K562 (cell line): ENCODE measurements around the gene SNRNP200. TPM values are rescaled to one million over a fixed set of nuclear protein-coding genes. Genes with fewer than 3 reads are reported as not detected.

Source experiments
- ADNP ChIP-seq: fragments of 200-800 bp; sonication (Bioruptor generic); IDR thresholded peaks from 2 replicates; pipeline ENCODE4 v1.6.1; 2016; ENCODE audit warnings: missing genetic modification characterization, missing compliant biosample characterization
- BRD4 ChIP-seq: fragments of 200-600 bp; sonication (generic); IDR thresholded peaks from 2 replicates; pipeline ENCODE4 v1.6.1; 2017; ENCODE audit warnings: inconsistent platforms
- CHCHD3 ChIP-seq: fragments of 250-450 bp; sonication (Bioruptor Pico); IDR thresholded peaks from 2 replicates; pipeline ENCODE4 v2.1.2; 2022; ENCODE audit warnings: mild to moderate bottlenecking
- ESRRB ChIP-seq: fragments of 250-450 bp; sonication (Bioruptor Pico); IDR thresholded peaks from 2 replicates; pipeline ENCODE4 v1.5.0; 2020; ENCODE audit warnings: mild to moderate bottlenecking, moderate library complexity, borderline replicate concordance
- FOSL1 ChIP-seq: fragments of 200-800 bp; sonication (Bioruptor generic); conservative IDR thresholded peaks from 2 replicates; pipeline ENCODE4 v1.6.1; 2016; ENCODE audit warnings: missing genetic modification characterization, missing compliant biosample characterization
- KLF13 ChIP-seq: fragments of 450-650 bp; IDR thresholded peaks from 2 replicates; pipeline ENCODE4 v1.6.1; 2016; ENCODE audit warnings: missing genetic modification characterization, low read depth, mild to moderate bottlenecking, missing compliant biosample characterization, moderate library complexity, borderline replicate concordance
- MAX ChIP-seq: sonication (generic); formaldehyde crosslinking; IDR thresholded peaks from 2 replicates; pipeline ENCODE4 v1.9.0; 2022; ENCODE audit warnings: mild to moderate bottlenecking, missing genetic modification reagents
- MTF1 ChIP-seq: fragments of 250-450 bp; sonication (Bioruptor Pico); IDR thresholded peaks from 2 replicates; pipeline ENCODE4 v1.9.0; 2021; ENCODE audit warnings: moderate library complexity, mild to moderate bottlenecking, inconsistent platforms, borderline replicate concordance
- NCOR1 ChIP-seq: fragments of 450-650 bp; IDR thresholded peaks from 2 replicates; pipeline ENCODE4 v1.6.1; 2016; ENCODE audit warnings: mild to moderate bottlenecking, moderate library complexity
- PHB ChIP-seq: fragments of 250-450 bp; sonication (Bioruptor Pico); IDR thresholded peaks from 2 replicates; pipeline ENCODE4 v1.5.0; 2021
- PHTF2 ChIP-seq: fragments of 250-450 bp; sonication (Bioruptor Pico); IDR thresholded peaks from 2 replicates; pipeline ENCODE4 v1.5.0; 2021; ENCODE audit warnings: mild to moderate bottlenecking
- PML ChIP-seq: IDR thresholded peaks from 2 replicates; pipeline ENCODE4 v1.6.1; 2012; ENCODE audit warnings: low read length, inconsistent platforms
- PYGO2 ChIP-seq: fragments of 450-650 bp; IDR thresholded peaks from 2 replicates; pipeline ENCODE4 v1.6.1; 2016; ENCODE audit warnings: mild to moderate bottlenecking, missing genetic modification characterization, moderate library complexity, missing compliant biosample characterization
- TCF15 ChIP-seq: fragments of 250-450 bp; sonication (Bioruptor Pico); IDR thresholded peaks from 2 replicates; pipeline ENCODE4 v1.8.0; 2022; ENCODE audit warnings: moderate library complexity, mild to moderate bottlenecking, inconsistent platforms
- TCF7 ChIP-seq: sonication (generic); IDR thresholded peaks from 2 replicates; pipeline ENCODE4 v1.6.1; 2016; ENCODE audit warnings: antibody characterized with exemption, borderline replicate concordance
- TRIM28 ChIP-seq: fragments of 450-650 bp; IDR thresholded peaks from 2 replicates; pipeline ENCODE4 v1.6.1; 2017
- USF2 ChIP-seq: sonication (generic); formaldehyde crosslinking; IDR thresholded peaks from 2 replicates; pipeline ENCODE4 v1.5.0; 2020; ENCODE audit warnings: missing genetic modification reagents
- XRCC4 ChIP-seq: IDR thresholded peaks from one replicate; pipeline ENCODE4 v1.6.1; 2011; ENCODE audit not compliant: insufficient read depth, insufficient read length; ENCODE audit errors: extremely low read depth
- ZKSCAN1 ChIP-seq: fragments of 150-350 bp; IDR thresholded peaks from 2 replicates; pipeline ENCODE4 v1.6.1; 2016; ENCODE audit warnings: low read depth, low read length
- ZNF408 ChIP-seq: fragments of 250-450 bp; sonication (Bioruptor Pico); IDR thresholded peaks from 2 replicates; pipeline ENCODE4 v1.4.0; 2020; ENCODE audit warnings: low read depth, mild to moderate bottlenecking, moderate library complexity
- ZNF512 ChIP-seq: IDR thresholded peaks from 2 replicates; pipeline ENCODE4 v1.6.1; 2016; ENCODE audit warnings: missing genetic modification characterization, missing compliant biosample characterization
- polyA plus RNA-seq, 8 experiments: library from polyadenylated mRNA; depleted of rRNA in 4 of 8; stranded (reverse) in 5 of 8; unstranded in 3 of 8; fragments of >200 nt; fragmentation: Nextera tagmentation in 2 of 8; fragmentation: Illumina TruSeq in 1 of 8; extraction: Ambion mirVana in 2 of 8; extraction: Trizol in 1 of 8; gene quantifications; 2 replicates each; pipeline versions ENCODE4 v1.2.1 to v1.2.3, GENCODE V29; 2011 to 2014; ENCODE audit warnings: inconsistent platforms in 1 of 8, missing spikeins in 1 of 8
- total RNA-seq, 7 experiments: library from RNA; depleted of rRNA in 6 of 7; stranded (reverse); fragments of >200 nt in 6 of 7; fragmentation: Illumina TruSeq in 2 of 7; extraction: Trizol in 2 of 7; gene quantifications; 2 replicates each; pipeline versions ENCODE4 v1.2.1 to v1.2.3, GENCODE V29; 2011 to 2021; ENCODE audit warnings: low replicate concordance in 1 of 7
- TF ChIP-seq, protein P1 (sequence below), 2 experiments: fragments of 450-650 bp; IDR thresholded peaks; 2 replicates each; pipeline ENCODE4 v1.6.1; 2018; ENCODE audit warnings: mild to moderate bottlenecking in 2 of 2, low read depth in 1 of 2; ENCODE audit not compliant: partially characterized antibody in 2 of 2

SNRNP200 gene
- total and polyA plus RNA-seq, 9 of the 15 experiments (the other 6 are each of a cell fraction or from before 2014, with no cell fraction given) = 76.1 to 231 (median 155) TPM

GRCh38 chr2:96305091-96305978, at the start of gene SNRNP200 (continued):
- TF ChIP-seq, protein P1, sequence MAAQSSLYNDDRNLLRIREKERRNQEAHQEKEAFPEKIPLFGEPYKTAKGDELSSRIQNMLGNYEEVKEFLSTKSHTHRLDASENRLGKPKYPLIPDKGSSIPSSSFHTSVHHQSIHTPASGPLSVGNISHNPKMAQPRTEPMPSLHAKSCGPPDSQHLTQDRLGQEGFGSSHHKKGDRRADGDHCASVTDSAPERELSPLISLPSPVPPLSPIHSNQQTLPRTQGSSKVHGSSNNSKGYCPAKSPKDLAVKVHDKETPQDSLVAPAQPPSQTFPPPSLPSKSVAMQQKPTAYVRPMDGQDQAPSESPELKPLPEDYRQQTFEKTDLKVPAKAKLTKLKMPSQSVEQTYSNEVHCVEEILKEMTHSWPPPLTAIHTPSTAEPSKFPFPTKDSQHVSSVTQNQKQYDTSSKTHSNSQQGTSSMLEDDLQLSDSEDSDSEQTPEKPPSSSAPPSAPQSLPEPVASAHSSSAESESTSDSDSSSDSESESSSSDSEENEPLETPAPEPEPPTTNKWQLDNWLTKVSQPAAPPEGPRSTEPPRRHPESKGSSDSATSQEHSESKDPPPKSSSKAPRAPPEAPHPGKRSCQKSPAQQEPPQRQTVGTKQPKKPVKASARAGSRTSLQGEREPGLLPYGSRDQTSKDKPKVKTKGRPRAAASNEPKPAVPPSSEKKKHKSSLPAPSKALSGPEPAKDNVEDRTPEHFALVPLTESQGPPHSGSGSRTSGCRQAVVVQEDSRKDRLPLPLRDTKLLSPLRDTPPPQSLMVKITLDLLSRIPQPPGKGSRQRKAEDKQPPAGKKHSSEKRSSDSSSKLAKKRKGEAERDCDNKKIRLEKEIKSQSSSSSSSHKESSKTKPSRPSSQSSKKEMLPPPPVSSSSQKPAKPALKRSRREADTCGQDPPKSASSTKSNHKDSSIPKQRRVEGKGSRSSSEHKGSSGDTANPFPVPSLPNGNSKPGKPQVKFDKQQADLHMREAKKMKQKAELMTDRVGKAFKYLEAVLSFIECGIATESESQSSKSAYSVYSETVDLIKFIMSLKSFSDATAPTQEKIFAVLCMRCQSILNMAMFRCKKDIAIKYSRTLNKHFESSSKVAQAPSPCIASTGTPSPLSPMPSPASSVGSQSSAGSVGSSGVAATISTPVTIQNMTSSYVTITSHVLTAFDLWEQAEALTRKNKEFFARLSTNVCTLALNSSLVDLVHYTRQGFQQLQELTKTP (IDR thresholded peaks at IDR 0.05; ENCODE audit: low read depth in 1 of 2, partially characterized antibody in 2 of 2) = peak in 1 of 2 experiments; percentile 48
- TF ChIP-seq ZKSCAN1 (no peak; the same call in 1 of the 2 replicates), ZNF408 (CRISPR knock-in tag) (no peak), KLF13 (peak; percentile 96), TCF15 (CRISPR knock-in tag) (no peak), CHCHD3 (CRISPR knock-in tag) (0 out of 2 replicates have a peak, but pooled peaks have one; percentile 6), TRIM28 (no peak), PYGO2 (tag) (no peak), PHB (CRISPR knock-in tag) (no peak), TCF7 (0 out of 2 replicates have a peak, but pooled peaks have one; percentile 70), MTF1 (CRISPR knock-in tag) (no peak), USF2 (CRISPR knock-in tag) (no peak), NCOR1 (peak; percentile 45; the same call in 1 of the 2 replicates), XRCC4 (no peak), PHTF2 (CRISPR knock-in tag) (no peak), MAX (peak; percentile 77), BRD4 (peak; percentile 83), PML (peak; percentile 81), FOSL1 (tag) (peak; percentile 29; the same call in 1 of the 2 replicates), ADNP (tag) (no peak), ZNF512 (tag) (no peak), ESRRB (no peak)
